ENCODE data around the gene MUC22.
"Not testable (repeated sequence)": the region's sequence is repeated elsewhere in the genome, so short reads cannot be mapped to it uniquely, and the experiment has no call there.

Gene MUC22

DNA sequence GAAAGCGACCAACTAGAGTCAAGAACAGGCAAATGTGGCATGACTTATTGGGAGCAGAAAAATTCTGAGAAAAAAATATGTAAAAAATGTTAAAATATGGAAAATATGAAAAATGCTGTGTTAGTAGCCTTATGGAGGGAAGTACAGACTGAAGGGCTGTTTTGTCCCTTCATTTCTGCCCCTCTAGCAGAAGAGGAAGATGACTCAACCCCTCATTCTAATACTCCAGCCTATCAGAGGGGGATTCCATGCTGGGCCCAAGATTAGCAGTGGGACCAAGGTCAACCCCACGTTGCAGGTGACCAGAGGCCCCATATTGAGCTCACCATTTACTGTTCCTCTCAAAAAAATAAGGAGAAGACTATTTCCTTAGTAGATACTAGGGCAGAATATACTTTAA is 18.4 kb upstream of the MUC22 start:
- H3K4me1 ChIP-seq (ENCODE audit: control insufficient read depth in 1 of 2, insufficient read depth in 2 of 2, low read length in 2 of 2): no peaks in the 10 kb centered on the region
- H3K9ac ChIP-seq (ENCODE audit: low read depth in 1 of 2, low read length in 2 of 2): no peak overlapping the region
- H3K9me3 ChIP-seq (ENCODE audit: control insufficient read depth in 1 of 2, low read length in 2 of 2): no peaks in the 10 kb centered on the region
- H3K36me3 ChIP-seq (ENCODE audit: control insufficient read depth in 1 of 2, insufficient read depth in 2 of 2, low read length in 2 of 2): no peaks in the 10 kb centered on the region
- no peak overlapping the region for H3K27ac ChIP-seq (ENCODE audit: low read depth, low read length)
- no peak overlapping the region for H3K4me3 ChIP-seq (ENCODE audit: low read depth in 1 of 2, low read length in 2 of 2)
- no peaks in the 10 kb centered on the region for H3K27me3 ChIP-seq (ENCODE audit: control insufficient read depth in 1 of 2, insufficient read depth in 2 of 2, low read length in 2 of 2)

DNA sequence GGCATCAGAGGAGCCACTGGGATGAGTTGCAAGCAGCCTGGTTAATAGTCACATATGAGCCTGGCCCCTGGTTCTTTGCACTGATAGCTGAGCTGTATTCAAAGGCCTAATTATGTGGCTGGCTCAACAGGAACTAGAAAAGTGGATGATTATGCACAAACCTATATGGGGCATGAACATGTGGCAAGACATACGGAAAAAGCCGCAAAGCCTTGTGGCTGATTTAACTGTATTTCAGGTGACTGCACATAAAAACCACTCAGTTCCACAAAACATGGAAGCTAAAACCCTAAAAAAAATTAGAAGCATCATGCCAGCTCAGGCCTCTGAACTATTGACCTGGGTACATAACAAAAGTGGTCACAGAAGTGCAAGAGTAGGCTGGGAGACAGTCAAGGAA is 13.0 kb upstream of the MUC22 start:
- no peaks in the 10 kb centered on the region for H3K36me3 ChIP-seq (ENCODE audit: control insufficient read depth in 1 of 2, insufficient read depth in 2 of 2, low read length in 2 of 2)
- no peaks in the 10 kb centered on the region for H3K27me3 ChIP-seq (ENCODE audit: control insufficient read depth in 1 of 2, insufficient read depth in 2 of 2, low read length in 2 of 2)
- H3K9me3 ChIP-seq (ENCODE audit: control insufficient read depth in 1 of 2, low read length in 2 of 2): no peaks in the 10 kb centered on the region
- H3K9ac ChIP-seq (ENCODE audit: low read depth in 1 of 2, low read length in 2 of 2): no peak overlapping the region
- no peaks in the 10 kb centered on the region for H3K4me1 ChIP-seq (ENCODE audit: control insufficient read depth in 1 of 2, insufficient read depth in 2 of 2, low read length in 2 of 2)
- H3K4me3 ChIP-seq (ENCODE audit: low read depth in 1 of 2, low read length in 2 of 2): no peak overlapping the region
- no peak overlapping the region for H3K27ac ChIP-seq (ENCODE audit: low read depth, low read length)

- no peaks in the 10 kb centered on the region for H3K36me3 ChIP-seq (ENCODE audit: control insufficient read depth in 1 of 2, insufficient read depth in 2 of 2, low read length in 2 of 2)
- no peaks in the 10 kb centered on the region for H3K4me1 ChIP-seq (ENCODE audit: control insufficient read depth in 1 of 2, insufficient read depth in 2 of 2, low read length in 2 of 2)
- no peaks in the 10 kb centered on the region for H3K9me3 ChIP-seq (ENCODE audit: control insufficient read depth in 1 of 2, low read length in 2 of 2)
- no peak overlapping the region for H3K4me3 ChIP-seq (ENCODE audit: low read depth in 1 of 2, low read length in 2 of 2)
- H3K27me3 ChIP-seq (ENCODE audit: control insufficient read depth in 1 of 2, insufficient read depth in 2 of 2, low read length in 2 of 2): no peaks in the 10 kb centered on the region
- no peak overlapping the region for H3K27ac ChIP-seq (ENCODE audit: low read depth, low read length)
- H3K9ac ChIP-seq (ENCODE audit: low read depth in 1 of 2, low read length in 2 of 2): no peak overlapping the region
Observed at GRCh38 chr6:30998785-30999184, 11.5 kb upstream of the MUC22 start.

GRCh38 chr6:31000067-31000860 is 10.0 kb upstream of the MUC22 start:
- not testable (repeated sequence) for H3K4me1 ChIP-seq (ENCODE audit: control insufficient read depth in 1 of 2, insufficient read depth in 2 of 2, low read length in 2 of 2); H3K4me3 ChIP-seq (ENCODE audit: low read depth in 1 of 2, low read length in 2 of 2); H3K9ac ChIP-seq (ENCODE audit: low read depth in 1 of 2, low read length in 2 of 2); H3K9me3 ChIP-seq (ENCODE audit: control insufficient read depth in 1 of 2, low read length in 2 of 2); H3K27me3 ChIP-seq (ENCODE audit: control insufficient read depth in 1 of 2, insufficient read depth in 2 of 2, low read length in 2 of 2); H3K36me3 ChIP-seq (ENCODE audit: control insufficient read depth in 1 of 2, insufficient read depth in 2 of 2, low read length in 2 of 2); H3K27ac ChIP-seq (ENCODE audit: low read depth, low read length)

DNA sequence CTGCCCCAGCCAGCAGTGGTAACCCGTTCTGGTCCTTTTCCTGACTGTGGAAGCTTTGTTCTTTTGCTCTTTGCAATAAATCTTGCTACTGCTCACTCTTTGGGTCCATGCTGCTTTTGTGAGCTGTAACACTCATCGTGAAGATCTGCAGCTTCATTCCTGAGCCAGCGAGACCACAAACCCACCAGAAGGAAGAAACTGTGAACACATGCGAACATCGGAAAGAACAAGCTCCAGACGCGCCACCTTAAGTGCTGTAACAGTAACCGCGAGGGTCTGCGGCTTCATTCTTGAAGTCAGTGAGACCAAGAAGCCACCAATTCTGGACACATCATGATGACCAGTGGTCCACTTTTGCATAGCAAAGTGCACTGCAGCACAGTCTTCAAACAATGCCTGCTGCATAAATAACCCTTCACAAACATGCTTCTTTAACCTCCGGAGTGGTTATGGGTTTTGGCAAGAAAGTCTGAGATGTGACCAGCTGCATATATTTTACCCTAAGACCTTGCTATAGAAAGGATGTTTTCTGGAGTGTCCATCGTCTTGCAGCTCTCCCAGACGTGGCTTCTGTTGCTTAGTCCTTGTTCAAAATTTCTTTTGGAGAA is 8.9 kb upstream of the MUC22 start:
- H3K36me3 ChIP-seq (ENCODE audit: control insufficient read depth in 1 of 2, insufficient read depth in 2 of 2, low read length in 2 of 2): no peaks in the 10 kb centered on the region
- no peaks in the 10 kb centered on the region for H3K9me3 ChIP-seq (ENCODE audit: control insufficient read depth in 1 of 2, low read length in 2 of 2)
- no peak overlapping the region for H3K27ac ChIP-seq (ENCODE audit: low read depth, low read length)
- H3K27me3 ChIP-seq (ENCODE audit: control insufficient read depth in 1 of 2, insufficient read depth in 2 of 2, low read length in 2 of 2): no peaks in the 10 kb centered on the region
- H3K4me3 ChIP-seq (ENCODE audit: low read depth in 1 of 2, low read length in 2 of 2): no peak overlapping the region
- H3K9ac ChIP-seq (ENCODE audit: low read depth in 1 of 2, low read length in 2 of 2): no peak overlapping the region
- no peaks in the 10 kb centered on the region for H3K4me1 ChIP-seq (ENCODE audit: control insufficient read depth in 1 of 2, insufficient read depth in 2 of 2, low read length in 2 of 2)

DNA sequence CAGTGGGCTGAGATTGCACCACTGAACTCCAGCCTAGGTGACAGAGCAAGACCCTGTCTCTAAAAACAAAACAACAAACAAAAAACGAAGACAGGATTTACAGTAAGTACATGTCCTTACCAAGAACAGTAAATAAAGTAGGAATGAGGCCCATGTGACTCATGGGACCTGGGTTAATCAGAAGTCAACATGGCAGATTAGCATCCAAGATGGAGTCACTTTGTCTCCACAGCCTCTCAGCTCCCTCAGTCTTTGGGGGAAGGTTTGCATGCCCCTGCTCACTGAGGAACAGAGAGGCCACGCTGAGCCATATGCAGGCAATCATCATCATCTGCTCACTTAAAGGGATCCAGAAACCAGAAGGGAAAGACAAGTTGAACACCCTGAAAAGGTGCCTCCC is 7.8 kb upstream of the MUC22 start:
- no peak overlapping the region for H3K4me3 ChIP-seq (ENCODE audit: low read depth in 1 of 2, low read length in 2 of 2)
- no peaks in the 10 kb centered on the region for H3K36me3 ChIP-seq (ENCODE audit: control insufficient read depth in 1 of 2, insufficient read depth in 2 of 2, low read length in 2 of 2)
- no peak overlapping the region for H3K9ac ChIP-seq (ENCODE audit: low read depth in 1 of 2, low read length in 2 of 2)
- no peak overlapping the region for H3K27ac ChIP-seq (ENCODE audit: low read depth, low read length)
- H3K4me1 ChIP-seq (ENCODE audit: control insufficient read depth in 1 of 2, insufficient read depth in 2 of 2, low read length in 2 of 2): no peaks in the 10 kb centered on the region
- H3K9me3 ChIP-seq (ENCODE audit: control insufficient read depth in 1 of 2, low read length in 2 of 2): no peaks in the 10 kb centered on the region
- peaks cover 0 to 1% of the 10 kb centered on the region in 2 donors for H3K27me3 ChIP-seq (ENCODE audit: control insufficient read depth in 1 of 2, insufficient read depth in 2 of 2, low read length in 2 of 2)

DNA sequence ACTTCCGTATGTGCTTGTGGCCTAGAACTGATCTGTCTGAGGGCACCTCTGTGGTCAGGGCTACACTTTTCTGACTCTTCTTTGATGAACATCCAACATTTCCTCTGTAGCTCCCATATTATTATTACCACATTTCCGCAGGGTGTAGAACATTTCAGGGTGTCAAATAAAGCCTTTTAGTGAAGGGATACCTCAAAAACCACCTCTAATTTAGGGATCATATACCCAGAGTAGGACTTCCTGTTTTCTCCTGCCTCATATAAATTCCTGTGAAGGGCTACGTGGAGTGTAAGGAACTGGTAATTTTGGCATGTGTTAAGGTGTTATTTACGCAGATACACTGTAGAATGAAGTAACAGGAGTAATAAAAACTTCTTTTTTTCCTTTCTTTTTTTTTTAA is 5.5 kb upstream of the MUC22 start:
- no peaks in the 10 kb centered on the region for H3K36me3 ChIP-seq (ENCODE audit: control insufficient read depth in 1 of 2, insufficient read depth in 2 of 2, low read length in 2 of 2)
- H3K9ac ChIP-seq (ENCODE audit: low read depth in 1 of 2, low read length in 2 of 2): no peak overlapping the region
- peaks cover 0 to 5% of the 10 kb centered on the region in 2 donors for H3K27me3 ChIP-seq (ENCODE audit: control insufficient read depth in 1 of 2, insufficient read depth in 2 of 2, low read length in 2 of 2)
- H3K4me1 ChIP-seq (ENCODE audit: control insufficient read depth in 1 of 2, insufficient read depth in 2 of 2, low read length in 2 of 2): no peaks in the 10 kb centered on the region
- H3K9me3 ChIP-seq (ENCODE audit: control insufficient read depth in 1 of 2, low read length in 2 of 2): no peaks in the 10 kb centered on the region
- H3K27ac ChIP-seq (ENCODE audit: low read depth, low read length): no peak overlapping the region
- H3K4me3 ChIP-seq (ENCODE audit: low read depth in 1 of 2, low read length in 2 of 2): no peak overlapping the region

GRCh38 chr6:31005249-31006020 is 4.8 kb upstream of the MUC22 start:
- no peak overlapping the region for H3K4me3 ChIP-seq (ENCODE audit: low read depth in 1 of 2, low read length in 2 of 2)

GRCh38 chr6:31007694-31008093 is 2.6 kb upstream of the MUC22 start:
- H3K27ac ChIP-seq (ENCODE audit: low read depth, low read length): no peak overlapping the region
- no peak overlapping the region for H3K9ac ChIP-seq (ENCODE audit: low read depth in 1 of 2, low read length in 2 of 2)
- peaks cover 0 to 5% of the 10 kb centered on the region in 2 donors for H3K27me3 ChIP-seq (ENCODE audit: control insufficient read depth in 1 of 2, insufficient read depth in 2 of 2, low read length in 2 of 2)

More at GRCh38 chr6:31005249-31006020, 4.8 kb upstream of the MUC22 start:
- H3K36me3 ChIP-seq (ENCODE audit: control insufficient read depth in 1 of 2, insufficient read depth in 2 of 2, low read length in 2 of 2): no peaks in the 10 kb centered on the region
- no peaks in the 10 kb centered on the region for H3K4me1 ChIP-seq (ENCODE audit: control insufficient read depth in 1 of 2, insufficient read depth in 2 of 2, low read length in 2 of 2)
- no peak overlapping the region for H3K9ac ChIP-seq (ENCODE audit: low read depth in 1 of 2, low read length in 2 of 2)
- no peak overlapping the region for H3K27ac ChIP-seq (ENCODE audit: low read depth, low read length)
- H3K27me3 ChIP-seq (ENCODE audit: control insufficient read depth in 1 of 2, insufficient read depth in 2 of 2, low read length in 2 of 2): peaks cover 0 to 5% of the 10 kb centered on the region in 2 donors
- H3K9me3 ChIP-seq (ENCODE audit: control insufficient read depth in 1 of 2, low read length in 2 of 2): no peaks in the 10 kb centered on the region

DNA sequence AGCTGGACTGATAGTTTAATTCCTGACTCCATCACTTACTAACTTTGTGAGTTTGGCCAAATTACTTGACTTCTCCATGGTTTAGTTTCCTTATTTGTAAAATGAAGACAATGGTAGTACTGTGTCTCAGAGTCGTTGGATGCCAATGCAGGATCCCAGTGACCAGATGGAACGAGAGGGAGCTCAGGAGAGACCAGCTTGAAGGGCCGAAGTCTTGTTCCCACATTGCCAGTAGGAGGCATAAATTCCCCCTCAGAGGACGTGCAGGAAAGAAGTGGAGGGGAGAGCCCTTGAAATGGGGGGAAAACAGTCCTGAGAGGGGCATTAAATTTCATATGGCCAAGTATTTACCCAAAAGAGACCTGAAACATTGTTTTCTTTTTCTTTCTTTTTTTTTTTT is 2.1 kb upstream of the MUC22 start:
- no peaks in the 10 kb centered on the region for H3K9me3 ChIP-seq (ENCODE audit: control insufficient read depth in 1 of 2, low read length in 2 of 2)
- H3K4me3 ChIP-seq (ENCODE audit: low read depth in 1 of 2, low read length in 2 of 2): no peak overlapping the region
- peaks cover 0 to 5% of the 10 kb centered on the region in 2 donors for H3K27me3 ChIP-seq (ENCODE audit: control insufficient read depth in 1 of 2, insufficient read depth in 2 of 2, low read length in 2 of 2)
- no peaks in the 10 kb centered on the region for H3K36me3 ChIP-seq (ENCODE audit: control insufficient read depth in 1 of 2, insufficient read depth in 2 of 2, low read length in 2 of 2)
- no peak overlapping the region for H3K27ac ChIP-seq (ENCODE audit: low read depth, low read length)
- no peak overlapping the region for H3K9ac ChIP-seq (ENCODE audit: low read depth in 1 of 2, low read length in 2 of 2)
- no peaks in the 10 kb centered on the region for H3K4me1 ChIP-seq (ENCODE audit: control insufficient read depth in 1 of 2, insufficient read depth in 2 of 2, low read length in 2 of 2)

More at GRCh38 chr6:31007694-31008093, 2.6 kb upstream of the MUC22 start:
- H3K4me1 ChIP-seq (ENCODE audit: control insufficient read depth in 1 of 2, insufficient read depth in 2 of 2, low read length in 2 of 2): no peaks in the 10 kb centered on the region
- H3K36me3 ChIP-seq (ENCODE audit: control insufficient read depth in 1 of 2, insufficient read depth in 2 of 2, low read length in 2 of 2): no peaks in the 10 kb centered on the region
- H3K4me3 ChIP-seq (ENCODE audit: low read depth in 1 of 2, low read length in 2 of 2): no peak overlapping the region
- H3K9me3 ChIP-seq (ENCODE audit: control insufficient read depth in 1 of 2, low read length in 2 of 2): no peaks in the 10 kb centered on the region

Measured in duodenal mucosa (tissue), 2 donors.